ENCODE measurements around the gene CCDC186. TPM values are rescaled to one million over a fixed set of nuclear protein-coding genes. Genes with fewer than 3 reads are reported as not detected.

The CCDC186 gene
- 14.6 and 24.2 TPM in 2 replicates for total RNA-seq (2014; rRNA removed; shearing (Covaris generic); ENCODE audit: low replicate concordance)

- Histone ChIP-seq H3K79me2 (ENCODE audit: low read length) (peaks cover 48% of the 10 kb centered on the region), H3K27me3 (ENCODE audit: low read length) (no peaks in the 10 kb centered on the region), H3K36me3 (ENCODE audit: insufficient read depth, low read length) (peaks cover 15% of the 10 kb centered on the region), H2AFZ (ENCODE audit: low read length) (peak within 1 kb of the TSS; percentile 98), H4K20me1 (ENCODE audit: insufficient read depth, low read depth, low read length) (no peaks in the 10 kb centered on the region), H3K4me1 (ENCODE audit: low read length) (peaks cover 24% of the 10 kb centered on the region), H3K27ac (ENCODE audit: low read length) (no peak within 1 kb of the TSS), H3K9me3 (ENCODE audit: low read length) (no peaks in the 10 kb centered on the region), H3K4me2 (ENCODE audit: low read depth, low read length, poor library complexity, severe bottlenecking) (peak within 1 kb of the TSS; percentile 97), H3K4me3 (ENCODE audit: low read length) (peak within 1 kb of the TSS; percentile 95), H3K9ac (ENCODE audit: low read length) (peak within 1 kb of the TSS; percentile 87), H3K9me2 (replicated peaks; ENCODE audit: insufficient read depth, low read length) (no peaks in the 10 kb centered on the region)
- DNase-seq: peak; percentile 98
These were observed at the start of gene CCDC186 for GRCh38 chr10:114173921-114174694. Gene CCDC186, minus strand, starts transcription at chr10:114174203. Its CDS starts 10,935 bp downstream, at chr10:114163268.

GRCh38 chr10:114223066-114223465 is 49.1 kb upstream of the CCDC186 start:
- DNase-seq: no peak
- Histone ChIP-seq H3K27me3 (ENCODE audit: low read length) (no peaks in the 10 kb centered on the region), H3K36me3 (ENCODE audit: insufficient read depth, low read length) (no peaks in the 10 kb centered on the region), H3K9me3 (ENCODE audit: low read length) (no peaks in the 10 kb centered on the region), H2AFZ (ENCODE audit: low read length) (no peak overlapping the region), H3K4me1 (ENCODE audit: low read length) (peaks cover 6% of the 10 kb centered on the region), H3K9me2 (replicated peaks; ENCODE audit: insufficient read depth, low read length) (no peaks in the 10 kb centered on the region), H3K9ac (ENCODE audit: low read length) (no peak overlapping the region), H3K27ac (ENCODE audit: low read length) (no peak overlapping the region), H4K20me1 (ENCODE audit: insufficient read depth, low read depth, low read length) (no peaks in the 10 kb centered on the region), H3K79me2 (ENCODE audit: low read length) (no peaks in the 10 kb centered on the region), H3K4me2 (ENCODE audit: low read depth, low read length, poor library complexity, severe bottlenecking) (no peak overlapping the region), H3K4me3 (ENCODE audit: low read length) (no peak overlapping the region)

- H3K9me2 ChIP-seq (replicated peaks; ENCODE audit: insufficient read depth, low read length): no peaks in the 10 kb centered on the region
- no peak overlapping the region for H3K4me3 ChIP-seq (ENCODE audit: low read length)
- peaks cover 6% of the 10 kb centered on the region for H3K4me1 ChIP-seq (ENCODE audit: low read length)
- H3K27ac ChIP-seq (ENCODE audit: low read length): no peak overlapping the region
- H3K79me2 ChIP-seq (ENCODE audit: low read length): no peaks in the 10 kb centered on the region
- H3K36me3 ChIP-seq (ENCODE audit: insufficient read depth, low read length): no peaks in the 10 kb centered on the region
- H3K27me3 ChIP-seq (ENCODE audit: low read length): no peaks in the 10 kb centered on the region
- no peaks in the 10 kb centered on the region for H4K20me1 ChIP-seq (ENCODE audit: insufficient read depth, low read depth, low read length)
- H3K4me2 ChIP-seq (ENCODE audit: low read depth, low read length, poor library complexity, severe bottlenecking): no peak overlapping the region
- no peak overlapping the region for H3K9ac ChIP-seq (ENCODE audit: low read length)
- H3K9me3 ChIP-seq (ENCODE audit: low read length): no peaks in the 10 kb centered on the region
- no peak overlapping the region for H2AFZ ChIP-seq (ENCODE audit: low read length)
- no peak for DNase-seq
These were observed 47.2 kb upstream of the CCDC186 start for GRCh38 chr10:114221235-114221634.

GRCh38 chr10:114220281-114220680 is 46.3 kb upstream of the CCDC186 start:
- Histone ChIP-seq H3K9me3 (ENCODE audit: low read length) (no peaks in the 10 kb centered on the region), H3K36me3 (ENCODE audit: insufficient read depth, low read length) (no peaks in the 10 kb centered on the region), H4K20me1 (ENCODE audit: insufficient read depth, low read depth, low read length) (no peaks in the 10 kb centered on the region)

GRCh38 chr10:114215033-114215432 is 41.0 kb upstream of the CCDC186 start:
- Histone ChIP-seq H3K27ac (ENCODE audit: low read length) (no peak overlapping the region), H2AFZ (ENCODE audit: low read length) (no peak overlapping the region), H3K4me1 (ENCODE audit: low read length) (no peaks in the 10 kb centered on the region), H4K20me1 (ENCODE audit: insufficient read depth, low read depth, low read length) (no peaks in the 10 kb centered on the region), H3K9me2 (replicated peaks; ENCODE audit: insufficient read depth, low read length) (no peaks in the 10 kb centered on the region), H3K27me3 (ENCODE audit: low read length) (no peaks in the 10 kb centered on the region; the same call in 1 of the 2 replicates), H3K4me3 (ENCODE audit: low read length) (no peak overlapping the region), H3K36me3 (ENCODE audit: insufficient read depth, low read length) (no peaks in the 10 kb centered on the region), H3K9ac (ENCODE audit: low read length) (no peak overlapping the region), H3K79me2 (ENCODE audit: low read length) (no peaks in the 10 kb centered on the region), H3K9me3 (ENCODE audit: low read length) (no peaks in the 10 kb centered on the region), H3K4me2 (ENCODE audit: low read depth, low read length, poor library complexity, severe bottlenecking) (no peak overlapping the region)
- no peak for DNase-seq

More at GRCh38 chr10:114220281-114220680, 46.3 kb upstream of the CCDC186 start:
- Histone ChIP-seq H3K4me2 (ENCODE audit: low read depth, low read length, poor library complexity, severe bottlenecking) (no peak overlapping the region), H3K27ac (ENCODE audit: low read length) (no peak overlapping the region), H3K4me3 (ENCODE audit: low read length) (no peak overlapping the region), H3K27me3 (ENCODE audit: low read length) (no peaks in the 10 kb centered on the region), H3K79me2 (ENCODE audit: low read length) (no peaks in the 10 kb centered on the region), H3K9me2 (replicated peaks; ENCODE audit: insufficient read depth, low read length) (no peaks in the 10 kb centered on the region), H3K9ac (ENCODE audit: low read length) (no peak overlapping the region), H3K4me1 (ENCODE audit: low read length) (peaks cover 5% of the 10 kb centered on the region), H2AFZ (ENCODE audit: low read length) (no peak overlapping the region)
- DNase-seq: no peak

GRCh38 chr10:114212153-114212552 is 38.1 kb upstream of the CCDC186 start:
- no peaks in the 10 kb centered on the region for H3K36me3 ChIP-seq (ENCODE audit: insufficient read depth, low read length)
- no peaks in the 10 kb centered on the region for H3K4me1 ChIP-seq (ENCODE audit: low read length)
- no peaks in the 10 kb centered on the region for H3K9me2 ChIP-seq (replicated peaks; ENCODE audit: insufficient read depth, low read length)
- H3K4me2 ChIP-seq (ENCODE audit: low read depth, low read length, poor library complexity, severe bottlenecking): no peak overlapping the region
- H3K9ac ChIP-seq (ENCODE audit: low read length): no peak overlapping the region
- H3K27me3 ChIP-seq (ENCODE audit: low read length): no peaks in the 10 kb centered on the region; the same call in 1 of the 2 replicates
- H3K79me2 ChIP-seq (ENCODE audit: low read length): no peaks in the 10 kb centered on the region
- no peaks in the 10 kb centered on the region for H3K9me3 ChIP-seq (ENCODE audit: low read length)
- DNase-seq: no peak
- no peak overlapping the region for H3K4me3 ChIP-seq (ENCODE audit: low read length)
- H3K27ac ChIP-seq (ENCODE audit: low read length): no peak overlapping the region
- H4K20me1 ChIP-seq (ENCODE audit: insufficient read depth, low read depth, low read length): no peaks in the 10 kb centered on the region
- H2AFZ ChIP-seq (ENCODE audit: low read length): no peak overlapping the region

- Histone ChIP-seq H3K9me2 (replicated peaks; ENCODE audit: insufficient read depth, low read length) (no peaks in the 10 kb centered on the region), H3K27ac (ENCODE audit: low read length) (no peak overlapping the region), H2AFZ (ENCODE audit: low read length) (no peak overlapping the region), H3K4me1 (ENCODE audit: low read length) (0 out of 2 replicates have a peak, but pooled peaks cover 3% of the 10 kb centered on the region), H3K79me2 (ENCODE audit: low read length) (no peaks in the 10 kb centered on the region), H4K20me1 (ENCODE audit: insufficient read depth, low read depth, low read length) (no peaks in the 10 kb centered on the region), H3K9me3 (ENCODE audit: low read length) (no peaks in the 10 kb centered on the region), H3K9ac (ENCODE audit: low read length) (no peak overlapping the region), H3K36me3 (ENCODE audit: insufficient read depth, low read length) (no peaks in the 10 kb centered on the region), H3K4me2 (ENCODE audit: low read depth, low read length, poor library complexity, severe bottlenecking) (no peak overlapping the region), H3K4me3 (ENCODE audit: low read length) (no peak overlapping the region), H3K27me3 (ENCODE audit: low read length) (no peaks in the 10 kb centered on the region)
- no peak for DNase-seq
These were observed 34.3 kb upstream of the CCDC186 start for GRCh38 chr10:114208351-114208750.

GRCh38 chr10:114207349-114207748 is 33.3 kb upstream of the CCDC186 start:
- Histone ChIP-seq H3K4me3 (ENCODE audit: low read length) (no peak overlapping the region), H4K20me1 (ENCODE audit: insufficient read depth, low read depth, low read length) (no peaks in the 10 kb centered on the region), H3K79me2 (ENCODE audit: low read length) (no peaks in the 10 kb centered on the region), H2AFZ (ENCODE audit: low read length) (no peak overlapping the region), H3K9me3 (ENCODE audit: low read length) (no peaks in the 10 kb centered on the region), H3K4me1 (ENCODE audit: low read length) (0 out of 2 replicates have a peak, but pooled peaks cover 4% of the 10 kb centered on the region), H3K9me2 (replicated peaks; ENCODE audit: insufficient read depth, low read length) (no peaks in the 10 kb centered on the region), H3K27ac (ENCODE audit: low read length) (no peak overlapping the region), H3K9ac (ENCODE audit: low read length) (no peak overlapping the region), H3K36me3 (ENCODE audit: insufficient read depth, low read length) (no peaks in the 10 kb centered on the region), H3K4me2 (ENCODE audit: low read depth, low read length, poor library complexity, severe bottlenecking) (no peak overlapping the region), H3K27me3 (ENCODE audit: low read length) (no peaks in the 10 kb centered on the region)
- DNase-seq: no peak

Measured in Karpas-422 (cell line).